H1 (cell line): ENCODE data around the gene SVIL. TPM values are rescaled to one million over a fixed set of nuclear protein-coding genes. Genes with fewer than 3 reads are reported as not detected.

Experiments
- microRNA counts: library from miRNA; unstranded; fragments of <30 nt; microRNA quantifications from one replicate; lab custom pipeline; 2015
- microRNA-seq, 2 experiments: library from miRNA; unstranded; fragments of <30 nt; microRNA quantifications; one replicate each; pipeline versions ENCODE4 to v1.2.0, GENCODE V29; 2016 to 2020; ENCODE audit warnings: borderline microRNAs expressed in 2 of 2, borderline number of aligned reads in 2 of 2, borderline replicate concordance in 1 of 2
- polyA plus RNA-seq, 7 experiments: library from polyadenylated mRNA; depleted of rRNA in 3 of 7; stranded (reverse) in 5 of 7; unstranded in 2 of 7; fragments of >200 nt in 5 of 7; fragments of 200-250 nt in 2 of 7; gene quantifications; 1 replicate in 5 of 7; 2 replicates in 1 of 7; 4 replicates in 1 of 7; pipeline versions ENCODE4 v1.2.1 to v1.2.3, GENCODE V29; 2011 to 2013; ENCODE audit warnings: missing spikeins in 2 of 7, mixed read lengths in 2 of 7
- small RNA-seq: library from polyadenylated mRNA; stranded (forward); fragments of <200 nt; extraction: miRNeasy Mini kit (QIAGEN cat#:217004); gene quantifications from one replicate; pipeline ENCODE3, GENCODE V24; 2013; ENCODE audit not compliant: insufficient read depth
- total RNA-seq: library from RNA; stranded (reverse); fragmentation: NEBNext Ultra II Directional; extraction: Animal tissue kit (Norgen Biotek cat#: 25700); gene quantifications from 2 replicates; pipeline ENCODE4 v1.2.1, GENCODE V29; 2021

The SVIL gene
- total and polyA plus RNA-seq, 2 of the 8 experiments (the other 6 are each of a cell fraction or from before 2014, with no cell fraction given), result 4.7 to 15.4 TPM

MicroRNAs within 50 kb of the gene (microRNA counts, 767-probe panel; counts per million panel counts)
- 879 counts per million, percentile 95 among the panel's probes with 10 or more counts for microRNA hsa-miR-604 (lab: Ali Mortazavi, UCI)
- 879 counts per million, percentile 95 among the panel's probes with 10 or more counts for microRNA hsa-miR-938 (lab: Ali Mortazavi, UCI)

Small RNA genes lying within 50 kb of the gene (microRNA-seq; reads per million reads assigned to microRNA genes)
- gene MIR604, result 0 reads per million in 2 experiments
- gene MIR938, result 0 reads per million in 2 experiments

Small RNA genes lying within 50 kb of the gene (small RNA-seq; reads per million reads assigned to genes)
- gene MIR604 (not detected), gene MIR938 (not detected), gene RF00105 (not detected)
